ENCODE data around the gene KRTAP5-2. TPM values are rescaled to one million over a fixed set of nuclear protein-coding genes. Genes with fewer than 3 reads are reported as not detected.

KRTAP5-2 gene
- total RNA-seq, 1 donor, result not detected

DNA sequence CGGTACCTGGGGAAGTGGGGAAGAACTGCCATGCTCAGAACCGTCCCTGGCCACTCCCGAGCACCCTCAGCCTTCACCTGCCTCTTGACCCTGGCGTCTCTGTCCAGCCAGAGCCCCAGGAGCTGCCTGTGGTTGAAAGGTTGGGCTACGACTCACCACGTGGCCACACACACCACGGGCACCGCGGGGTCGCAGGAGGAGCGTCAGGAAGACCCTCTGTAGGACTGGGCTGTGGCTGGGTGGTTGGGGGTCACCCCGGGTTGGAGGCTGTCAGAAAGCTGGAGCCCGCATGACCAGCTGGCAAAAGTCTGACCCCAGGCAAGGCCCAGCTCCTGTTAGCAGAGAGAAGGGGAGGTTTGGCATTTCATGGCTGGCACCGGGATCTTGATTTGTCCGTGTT, 43.0 kb upstream of the KRTAP5-2 start:
- no peak for DNase-seq (ENCODE audit: low read depth)
- no peak overlapping the region for H3K4me3 ChIP-seq (ENCODE audit: low read depth, low read length)
- TF ChIP-seq, protein P1, sequence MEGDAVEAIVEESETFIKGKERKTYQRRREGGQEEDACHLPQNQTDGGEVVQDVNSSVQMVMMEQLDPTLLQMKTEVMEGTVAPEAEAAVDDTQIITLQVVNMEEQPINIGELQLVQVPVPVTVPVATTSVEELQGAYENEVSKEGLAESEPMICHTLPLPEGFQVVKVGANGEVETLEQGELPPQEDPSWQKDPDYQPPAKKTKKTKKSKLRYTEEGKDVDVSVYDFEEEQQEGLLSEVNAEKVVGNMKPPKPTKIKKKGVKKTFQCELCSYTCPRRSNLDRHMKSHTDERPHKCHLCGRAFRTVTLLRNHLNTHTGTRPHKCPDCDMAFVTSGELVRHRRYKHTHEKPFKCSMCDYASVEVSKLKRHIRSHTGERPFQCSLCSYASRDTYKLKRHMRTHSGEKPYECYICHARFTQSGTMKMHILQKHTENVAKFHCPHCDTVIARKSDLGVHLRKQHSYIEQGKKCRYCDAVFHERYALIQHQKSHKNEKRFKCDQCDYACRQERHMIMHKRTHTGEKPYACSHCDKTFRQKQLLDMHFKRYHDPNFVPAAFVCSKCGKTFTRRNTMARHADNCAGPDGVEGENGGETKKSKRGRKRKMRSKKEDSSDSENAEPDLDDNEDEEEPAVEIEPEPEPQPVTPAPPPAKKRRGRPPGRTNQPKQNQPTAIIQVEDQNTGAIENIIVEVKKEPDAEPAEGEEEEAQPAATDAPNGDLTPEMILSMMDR (IDR thresholded peaks at IDR 0.05; ENCODE audit: insufficient read depth, low read depth, low read length), result no peak

DNA sequence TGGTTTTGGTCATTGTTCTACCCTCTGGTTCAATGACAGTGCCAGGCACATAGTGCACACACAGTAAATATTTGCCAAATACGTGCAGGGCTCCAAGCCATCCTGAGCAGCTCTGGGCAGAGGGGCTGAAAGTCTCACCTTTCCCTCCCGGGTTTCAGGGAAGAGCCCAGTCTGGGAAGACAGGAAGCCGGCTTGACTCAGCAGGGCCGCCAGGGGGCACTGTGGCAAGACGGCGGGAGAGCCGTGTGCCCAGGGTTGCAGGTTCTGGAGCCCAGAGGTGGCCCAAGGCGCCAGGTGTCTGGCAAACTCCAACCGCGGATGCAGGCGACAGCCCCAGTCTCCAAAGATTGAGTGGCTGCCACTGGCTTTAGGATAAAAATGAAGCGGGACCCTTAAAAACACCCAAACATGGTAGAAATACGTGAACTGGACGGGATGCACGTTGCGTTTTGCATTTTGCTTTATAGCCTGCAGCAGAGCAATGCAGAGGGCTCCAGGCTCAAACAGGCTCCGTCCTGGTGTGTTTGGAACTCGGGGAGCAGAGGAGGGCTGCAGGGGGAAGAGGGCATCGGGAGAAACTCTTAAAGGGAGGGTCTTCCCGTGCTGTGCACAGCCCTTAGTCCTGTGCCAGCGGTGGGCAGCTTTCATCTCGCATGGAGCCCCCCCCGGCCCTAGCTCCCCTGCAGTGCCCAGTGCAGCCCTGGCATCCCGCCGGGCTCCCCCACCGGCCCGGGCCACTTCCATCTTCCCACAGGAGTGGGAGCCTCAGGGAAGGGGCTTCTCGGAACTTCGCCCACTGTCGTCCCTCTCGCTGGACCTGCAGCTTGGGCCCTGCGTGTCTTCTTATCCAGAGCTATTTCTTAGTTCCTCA, 42.2 kb upstream of the KRTAP5-2 start:
- TF ChIP-seq, protein P1 (IDR thresholded peaks at IDR 0.05; ENCODE audit: insufficient read depth, low read depth, low read length), result peak; percentile 84
- DNase-seq (ENCODE audit: low read depth), result no peak

DNA sequence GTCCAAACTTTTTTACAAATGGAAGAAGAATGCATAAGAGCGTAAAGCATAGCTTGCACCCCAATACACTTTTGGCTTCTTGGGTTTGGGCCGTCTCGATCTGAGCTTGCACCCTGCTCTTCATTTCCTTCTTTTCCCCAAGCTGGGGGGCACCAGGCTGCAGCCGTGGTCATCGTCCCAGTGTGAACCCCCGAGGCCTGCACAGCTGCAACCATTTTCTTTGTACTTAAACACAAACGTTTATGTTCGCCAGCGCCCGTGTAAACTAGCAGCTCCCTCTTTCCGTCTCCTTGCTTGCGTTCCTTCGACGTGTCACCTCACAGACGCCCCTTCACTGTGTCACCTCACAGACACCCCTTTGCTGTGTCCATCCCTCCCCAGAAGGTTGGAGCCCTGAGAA, 41.6 kb upstream of the KRTAP5-2 start:
- TF ChIP-seq, protein P1 (IDR thresholded peaks at IDR 0.05; ENCODE audit: insufficient read depth, low read depth, low read length), result no peak
- no peak overlapping the region for H3K4me3 ChIP-seq (ENCODE audit: low read depth, low read length)
- DNase-seq (ENCODE audit: low read depth), result no peak

More for the DNA sequence above, 42.2 kb upstream of the KRTAP5-2 start:
- no peak overlapping the region for H3K4me3 ChIP-seq (ENCODE audit: low read depth, low read length)

DNA sequence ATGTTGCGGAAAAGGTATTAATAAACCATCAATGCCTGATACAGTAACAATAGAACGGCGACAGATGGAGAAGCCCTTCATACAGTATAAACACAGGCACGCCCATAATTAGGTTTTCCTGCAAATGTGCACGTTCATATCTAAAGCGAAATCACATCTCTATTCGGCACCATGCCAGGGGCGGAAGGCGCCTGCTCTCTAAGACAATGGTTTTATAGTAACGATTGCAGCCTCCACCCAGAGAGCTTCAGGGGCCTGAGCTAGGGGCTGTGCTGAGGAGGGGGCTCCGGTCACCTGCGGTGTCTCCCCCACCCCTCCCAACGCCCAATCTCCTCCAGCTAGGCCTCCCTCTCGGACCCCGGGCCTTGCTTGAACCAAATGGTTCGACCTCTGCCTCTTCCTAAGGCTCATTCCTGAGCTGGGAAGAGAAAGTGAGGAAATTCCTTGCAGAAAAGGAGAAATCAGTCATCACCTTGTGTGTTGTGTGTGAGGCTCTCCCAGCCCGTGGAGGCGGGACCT, 41.1 kb upstream of the KRTAP5-2 start:
- no peak for DNase-seq (ENCODE audit: low read depth)
- TF ChIP-seq, protein P1 (IDR thresholded peaks at IDR 0.05; ENCODE audit: insufficient read depth, low read depth, low read length), result no peak
- no peak overlapping the region for H3K4me3 ChIP-seq (ENCODE audit: low read depth, low read length)

DNA sequence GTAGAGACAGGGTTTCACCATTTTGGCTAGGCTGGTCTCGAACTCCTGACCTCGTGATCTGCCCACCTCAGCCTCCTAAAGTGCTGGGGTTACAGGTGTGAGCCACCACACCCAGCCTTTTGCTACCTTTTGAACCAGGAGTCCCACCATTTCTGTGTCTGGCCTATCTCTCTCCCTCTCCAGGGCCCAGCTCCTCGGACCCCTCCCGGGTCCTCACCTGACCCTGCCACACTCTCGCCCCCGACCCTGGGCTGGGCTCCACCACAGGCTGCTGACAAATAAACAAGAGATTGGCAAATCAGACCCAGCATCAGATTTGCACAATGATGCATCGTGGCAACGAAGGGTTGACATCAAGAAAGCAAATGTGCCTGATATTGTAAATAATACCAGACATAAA, 40.2 kb upstream of the KRTAP5-2 start:
- no peak for DNase-seq (ENCODE audit: low read depth)
- TF ChIP-seq, protein P1 (IDR thresholded peaks at IDR 0.05; ENCODE audit: insufficient read depth, low read depth, low read length), result no peak
- no peak overlapping the region for H3K4me3 ChIP-seq (ENCODE audit: low read depth, low read length)

DNA sequence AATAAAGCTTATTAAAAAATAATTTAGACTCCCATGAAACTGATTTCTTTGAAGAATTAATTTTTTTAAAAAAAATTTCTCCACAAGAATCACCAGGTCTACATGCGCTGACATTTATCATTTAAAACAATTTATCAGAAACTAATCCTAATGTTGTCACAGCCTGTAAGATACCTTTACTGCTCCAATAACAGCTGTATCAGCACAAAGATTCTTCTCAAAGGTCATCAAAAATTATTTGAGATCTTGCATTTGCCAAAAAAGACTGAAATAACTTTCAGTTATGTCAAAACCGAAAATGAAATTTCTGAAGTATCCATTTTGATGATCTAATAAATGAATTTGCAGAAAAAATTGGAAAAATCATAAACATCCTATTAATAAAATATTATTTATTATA, 39.5 kb upstream of the KRTAP5-2 start:
- no peak for DNase-seq (ENCODE audit: low read depth)
- H3K4me3 ChIP-seq (ENCODE audit: low read depth, low read length), result no peak overlapping the region
- TF ChIP-seq, protein P1 (IDR thresholded peaks at IDR 0.05; ENCODE audit: insufficient read depth, low read depth, low read length), result no peak
